Gastrocnemius medialis (tissue), 4 donors: Measurements from ENCODE around the gene SUMF1. TPM values are rescaled to one million over a fixed set of nuclear protein-coding genes. Genes with fewer than 3 reads are reported as not detected.
A peak's percentile ranks its signal among the peaks of the same experiment; 100 is the strongest.

Experiments
- ATAC-seq, 2 donors: fragments of 150-250 bp; one replicate each; pipeline ENCODE4 v1.9.1; 2016
- DNase-seq, 2 donors: peaks; one replicate each; pipeline ENCODE4 v3.0.0-alpha.2; 2019
- H3K27ac ChIP-seq, 4 donors: fragments of 200-600 bp; sonication (generic); 1 replicate in 1 of 4; 2 replicates in 3 of 4; pipeline ENCODE4 v1.5.1; 2016 to 2018; ENCODE audit warnings: mild to moderate bottlenecking in 2 of 4, moderate library complexity in 1 of 4
- H3K27me3 ChIP-seq, 3 donors: fragments of 200-600 bp; sonication (generic) in 2 of 3; 1 replicate in 1 of 3; 2 replicates in 2 of 3; pipeline versions ENCODE4 v1.5.1 to v1.6.0; 2016 to 2019; ENCODE audit warnings: mild to moderate bottlenecking in 1 of 3, moderate library complexity in 1 of 3
- H3K36me3 ChIP-seq, 2 donors: fragments of 200-600 bp; sonication (generic) in 1 of 2; one replicate each; pipeline ENCODE4 v1.5.1; 2017 to 2018
- H3K4me1 ChIP-seq, 2 donors: fragments of 200-600 bp; sonication (generic) in 1 of 2; one replicate each; pipeline ENCODE4 v1.5.1; 2016 to 2017; ENCODE audit warnings: mild to moderate bottlenecking in 2 of 2
- H3K4me3 ChIP-seq, 4 donors: fragments of 200-600 bp; sonication (generic) in 3 of 4; 1 replicate in 1 of 4; 2 replicates in 3 of 4; pipeline ENCODE4 v1.5.1; 2016 to 2019; ENCODE audit warnings: mild to moderate bottlenecking in 2 of 4
- H3K9me3 ChIP-seq, 3 donors: fragments of 200-600 bp; sonication (generic) in 2 of 3; 1 replicate in 1 of 3; 2 replicates in 2 of 3; pipeline ENCODE4 v1.5.1; 2016 to 2019
- CTCF ChIP-seq, 5 experiments: fragments of 450-650 bp in 3 of 5; fragments of 200-600 bp in 2 of 5; sonication (generic) in 2 of 5; IDR thresholded peaks in 4 of 5; conservative IDR thresholded peaks in 1 of 5; 1 replicate in 4 of 5; 2 replicates in 1 of 5; pipeline ENCODE4 v1.5.1; 2016 to 2019; ENCODE audit warnings: antibody characterized with exemption in 5 of 5, mild to moderate bottlenecking in 3 of 5, moderate library complexity in 3 of 5
- POLR2A ChIP-seq, 2 donors: fragments of 450-650 bp; IDR thresholded peaks; one replicate each; pipeline ENCODE4 v1.6.1; 2017; ENCODE audit warnings: antibody characterized with exemption in 2 of 2, mild to moderate bottlenecking in 2 of 2, moderate library complexity in 2 of 2
- in situ Hi-C, 4 donors: fragments of 200-750 bp; cut with MboI; loops; one replicate each; pipeline versions ENCODE4 v1.15.0 to v1.8.0; 2017; ENCODE audit warnings: low sequenced_read_pairs in 4 of 4
- intact Hi-C: fragments of 100-400 bp; cut with DNase I; formaldehyde crosslinking; loops from one replicate; pipeline ENCODE4 v1.15.1; 2023; ENCODE audit warnings: low total_unique reads
- total RNA-seq, 4 donors: library from RNA; depleted of rRNA; stranded (reverse); fragments of >200 nt; gene quantifications; one replicate each; pipeline versions ENCODE4 v1.1.0 to v1.2.3, GENCODE V29; 2016

Gene SUMF1
- total RNA-seq, 4 donors from 2014 or later, result 4.4 to 9.4 (median 7.6) TPM

- no peak for DNase-seq
- ATAC-seq, result no peak
- in situ Hi-C loops (no loop called here), intact Hi-C loops (no loop called here)
- H3K4me3 ChIP-seq, result no peak overlapping the region
- H3K36me3 ChIP-seq, result no peaks in the 10 kb centered on the region
- peaks cover 8 to 9% of the 10 kb centered on the region in 2 donors for H3K4me1 ChIP-seq
- H3K27me3 ChIP-seq, result no peaks in the 10 kb centered on the region
- no peaks in the 10 kb centered on the region for H3K9me3 ChIP-seq
- H3K27ac ChIP-seq, result no peak overlapping the region
- TF ChIP-seq POLR2A (IDR thresholded peaks at IDR 0.05), result no peak
- TF ChIP-seq CTCF (IDR thresholded peaks at IDR 0.05 in 4 of 5, conservative IDR thresholded peaks at IDR 0.05 in 1 of 5), result no peak
Measured at GRCh38 chr3:4425707-4426106, 41.4 kb downstream of the SUMF1 start.

- Histone ChIP-seq H3K4me1 (peaks cover 8 to 9% of the 10 kb centered on the region in 2 donors), H3K27ac (no peak overlapping the region), H3K4me3 (no peak overlapping the region), H3K27me3 (no peaks in the 10 kb centered on the region), H3K36me3 (no peaks in the 10 kb centered on the region), H3K9me3 (no peaks in the 10 kb centered on the region)
- intact Hi-C loops, result no loop called here
- DNase-seq (no peak), ATAC-seq (no peak)
- TF ChIP-seq CTCF (IDR thresholded peaks at IDR 0.05 in 4 of 5, conservative IDR thresholded peaks at IDR 0.05 in 1 of 5) (no peak), POLR2A (IDR thresholded peaks at IDR 0.05) (no peak)
- in situ Hi-C loops, result no loop called here
Measured at GRCh38 chr3:4425055-4425454, 42.0 kb downstream of the SUMF1 start.

GRCh38 chr3:4421121-4421520 is 45.9 kb downstream of the SUMF1 start:
- TF ChIP-seq CTCF (IDR thresholded peaks at IDR 0.05 in 4 of 5, conservative IDR thresholded peaks at IDR 0.05 in 1 of 5) (no peak), POLR2A (IDR thresholded peaks at IDR 0.05) (no peak)
- ATAC-seq, result peak; percentile 40 to 50
- intact Hi-C loops, result no loop called here
- Histone ChIP-seq H3K27me3 (no peaks in the 10 kb centered on the region), H3K4me1 (peaks cover 20 to 25% of the 10 kb centered on the region in 2 donors), H3K4me3 (no peak overlapping the region), H3K36me3 (peaks cover 0 to 4% of the 10 kb centered on the region in 2 donors), H3K27ac (peak overlapping the region in 2 of 4 donors; percentile 18 to 37), H3K9me3 (no peaks in the 10 kb centered on the region)
- no peak for DNase-seq
- in situ Hi-C loops, result no loop called here

- no peak for TF ChIP-seq CTCF (IDR thresholded peaks at IDR 0.05 in 4 of 5, conservative IDR thresholded peaks at IDR 0.05 in 1 of 5)
- no peak for TF ChIP-seq POLR2A (IDR thresholded peaks at IDR 0.05)
- in situ Hi-C loops, result no loop called here
- intact Hi-C loops, result no loop called here
- H3K4me3 ChIP-seq, result no peak overlapping the region
- DNase-seq (no peak), ATAC-seq (no peak)
- H3K27ac ChIP-seq, result no peak overlapping the region
- no peaks in the 10 kb centered on the region for H3K9me3 ChIP-seq
- peaks cover 0 to 4% of the 10 kb centered on the region in 2 donors for H3K36me3 ChIP-seq
- H3K4me1 ChIP-seq, result peaks cover 20 to 25% of the 10 kb centered on the region in 2 donors
- H3K27me3 ChIP-seq, result no peaks in the 10 kb centered on the region
Measured at GRCh38 chr3:4419920-4420319, 47.1 kb downstream of the SUMF1 start.

GRCh38 chr3:4419386-4419785 is 47.7 kb downstream of the SUMF1 start:
- peaks cover 0 to 4% of the 10 kb centered on the region in 2 donors for H3K36me3 ChIP-seq
- no peaks in the 10 kb centered on the region for H3K27me3 ChIP-seq
- in situ Hi-C loops, result no loop called here
- intact Hi-C loops, result no loop called here
- H3K9me3 ChIP-seq, result no peaks in the 10 kb centered on the region
- DNase-seq (no peak), ATAC-seq (no peak)
- no peak for TF ChIP-seq POLR2A (IDR thresholded peaks at IDR 0.05)
- TF ChIP-seq CTCF (IDR thresholded peaks at IDR 0.05 in 4 of 5, conservative IDR thresholded peaks at IDR 0.05 in 1 of 5), result no peak
- no peak overlapping the region for H3K4me3 ChIP-seq
- H3K27ac ChIP-seq, result no peak overlapping the region
- H3K4me1 ChIP-seq, result peaks cover 20 to 25% of the 10 kb centered on the region in 2 donors
